HG03095 (cell line): ENCODE results near the gene PIK3R5.
"Not testable (repeated sequence)": the region's sequence is repeated elsewhere in the genome, so short reads cannot be mapped to it uniquely, and the experiment has no call there.

ENCODE experiments used
- ATAC-seq: cut with Tn5 transposase; IDR thresholded peaks from one replicate; pipeline ENCODE4 v1.9.1; 2021; ENCODE audit warnings: moderate library complexity; ENCODE audit not compliant: unreplicated experiment

Gene PIK3R5

GRCh38 chr17:8965394-8966168 is at the start of gene PIK3R5:
PIK3R5 (minus strand) TSS chr17:8965707; CDS start chr17:8911494, 54,213 bp downstream.
- peak; percentile 49 for ATAC-seq

- no peak for ATAC-seq
Measured at GRCh38 chr17:9011001-9011400, 45.5 kb upstream of the PIK3R5 start.

GRCh38 chr17:9009737-9010136 is 44.2 kb upstream of the PIK3R5 start:
- ATAC-seq: no peak

GRCh38 chr17:9009096-9009495 is 43.6 kb upstream of the PIK3R5 start:
- no peak for ATAC-seq

GRCh38 chr17:9007052-9007714 is 41.7 kb upstream of the PIK3R5 start:
- ATAC-seq: no peak

- no peak for ATAC-seq
Measured at GRCh38 chr17:9006175-9006767, 40.8 kb upstream of the PIK3R5 start.

GRCh38 chr17:9004961-9005285 is 39.4 kb upstream of the PIK3R5 start:
- ATAC-seq: no peak

- ATAC-seq: no peak
Measured at GRCh38 chr17:9004132-9004960, 38.8 kb upstream of the PIK3R5 start.

- no peak for ATAC-seq
Measured at GRCh38 chr17:9003355-9004131, 38.0 kb upstream of the PIK3R5 start.

- ATAC-seq: peak; percentile 55
Measured at GRCh38 chr17:9002606-9003354, 37.3 kb upstream of the PIK3R5 start.

GRCh38 chr17:9002227-9002605 is 36.7 kb upstream of the PIK3R5 start:
- ATAC-seq: no peak

- no peak for ATAC-seq
Measured at GRCh38 chr17:9001559-9001958, 36.1 kb upstream of the PIK3R5 start.

- no peak for ATAC-seq
Measured at GRCh38 chr17:8997994-8998628, 32.6 kb upstream of the PIK3R5 start.

GRCh38 chr17:8995711-8996110 is 30.2 kb upstream of the PIK3R5 start:
- ATAC-seq: no peak

GRCh38 chr17:8994319-8994718 is 28.8 kb upstream of the PIK3R5 start:
- no peak for ATAC-seq

GRCh38 chr17:8991514-8992285 is 26.2 kb upstream of the PIK3R5 start:
- ATAC-seq: no peak

GRCh38 chr17:8988263-8988935 is 22.9 kb upstream of the PIK3R5 start:
- ATAC-seq: not testable (repeated sequence)

- no peak for ATAC-seq
Measured at GRCh38 chr17:8986295-8986694, 20.8 kb upstream of the PIK3R5 start.
